ENCODE data around the gene NEURL1.

Gene NEURL1

GRCh38 chr10:103622935-103623574 is 129.6 kb downstream of the NEURL1 start:
- TF ChIP-seq SIN3A (IDR thresholded peaks at IDR 0.05; ENCODE audit: borderline replicate concordance, insufficient read depth, low read length), result no peak

GRCh38 chr10:103626178-103626577 is 132.7 kb downstream of the NEURL1 start:
- no peak for TF ChIP-seq SIN3A (IDR thresholded peaks at IDR 0.05; ENCODE audit: borderline replicate concordance, insufficient read depth, low read length)
- TF ChIP-seq POLR2AphosphoS5 (IDR thresholded peaks at IDR 0.05; ENCODE audit: low read depth, low read length), result no peak
- no peak for TF ChIP-seq FOXP2 (optimal IDR thresholded peaks at IDR 0.05; ENCODE audit: borderline replicate concordance, extremely low read depth, extremely low read length, insufficient read depth)
- no peak for TF ChIP-seq TAF1 (IDR thresholded peaks at IDR 0.05; ENCODE audit: borderline replicate concordance, insufficient read depth, low read length)
- TF ChIP-seq, protein P1, sequence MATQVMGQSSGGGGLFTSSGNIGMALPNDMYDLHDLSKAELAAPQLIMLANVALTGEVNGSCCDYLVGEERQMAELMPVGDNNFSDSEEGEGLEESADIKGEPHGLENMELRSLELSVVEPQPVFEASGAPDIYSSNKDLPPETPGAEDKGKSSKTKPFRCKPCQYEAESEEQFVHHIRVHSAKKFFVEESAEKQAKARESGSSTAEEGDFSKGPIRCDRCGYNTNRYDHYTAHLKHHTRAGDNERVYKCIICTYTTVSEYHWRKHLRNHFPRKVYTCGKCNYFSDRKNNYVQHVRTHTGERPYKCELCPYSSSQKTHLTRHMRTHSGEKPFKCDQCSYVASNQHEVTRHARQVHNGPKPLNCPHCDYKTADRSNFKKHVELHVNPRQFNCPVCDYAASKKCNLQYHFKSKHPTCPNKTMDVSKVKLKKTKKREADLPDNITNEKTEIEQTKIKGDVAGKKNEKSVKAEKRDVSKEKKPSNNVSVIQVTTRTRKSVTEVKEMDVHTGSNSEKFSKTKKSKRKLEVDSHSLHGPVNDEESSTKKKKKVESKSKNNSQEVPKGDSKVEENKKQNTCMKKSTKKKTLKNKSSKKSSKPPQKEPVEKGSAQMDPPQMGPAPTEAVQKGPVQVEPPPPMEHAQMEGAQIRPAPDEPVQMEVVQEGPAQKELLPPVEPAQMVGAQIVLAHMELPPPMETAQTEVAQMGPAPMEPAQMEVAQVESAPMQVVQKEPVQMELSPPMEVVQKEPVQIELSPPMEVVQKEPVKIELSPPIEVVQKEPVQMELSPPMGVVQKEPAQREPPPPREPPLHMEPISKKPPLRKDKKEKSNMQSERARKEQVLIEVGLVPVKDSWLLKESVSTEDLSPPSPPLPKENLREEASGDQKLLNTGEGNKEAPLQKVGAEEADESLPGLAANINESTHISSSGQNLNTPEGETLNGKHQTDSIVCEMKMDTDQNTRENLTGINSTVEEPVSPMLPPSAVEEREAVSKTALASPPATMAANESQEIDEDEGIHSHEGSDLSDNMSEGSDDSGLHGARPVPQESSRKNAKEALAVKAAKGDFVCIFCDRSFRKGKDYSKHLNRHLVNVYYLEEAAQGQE (IDR thresholded peaks at IDR 0.05; ENCODE audit: insufficient read depth in 1 of 2, low read depth in 2 of 2, low read length in 2 of 2), result no peak

DNA sequence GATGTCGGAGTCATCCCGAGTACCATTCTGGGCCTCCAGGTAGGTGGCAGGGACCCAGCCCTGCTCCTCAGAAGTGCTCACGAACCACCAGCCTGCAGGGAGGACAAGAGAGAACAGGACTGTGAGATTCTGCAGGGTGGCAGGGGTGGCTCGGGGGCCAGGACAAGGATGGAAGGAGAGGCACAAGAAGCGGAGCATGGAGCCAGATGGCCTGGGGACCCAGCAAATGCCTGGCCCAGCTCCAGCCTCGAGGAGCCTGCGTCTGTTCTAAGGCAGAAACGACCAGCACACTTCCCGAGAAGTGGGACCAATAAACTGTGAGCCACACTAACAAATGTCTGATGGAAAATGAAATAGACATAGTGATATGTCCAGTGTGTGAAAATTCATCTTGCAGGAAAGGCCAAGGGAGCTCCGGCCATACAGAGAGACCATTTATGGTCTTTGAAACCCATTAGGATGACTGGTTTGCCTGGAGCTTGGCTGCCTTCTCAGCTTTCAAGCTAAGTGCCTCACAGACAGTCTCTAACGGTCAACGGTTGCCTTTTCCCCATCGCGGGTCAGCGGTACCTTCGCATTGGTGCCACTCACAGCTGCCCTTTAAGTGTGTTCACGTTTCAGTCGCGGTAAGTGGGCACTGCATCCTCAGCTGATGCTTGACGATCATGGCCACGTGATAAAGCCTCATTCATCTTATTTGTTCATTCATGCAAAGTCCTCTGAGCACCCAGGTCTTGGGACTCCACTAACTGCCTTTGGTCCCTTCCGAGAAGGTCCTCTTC is 133.8 kb downstream of the NEURL1 start:
- TF ChIP-seq SIN3A (IDR thresholded peaks at IDR 0.05; ENCODE audit: borderline replicate concordance, insufficient read depth, low read length), result no peak

GRCh38 chr10:103627893-103628292 is 134.4 kb downstream of the NEURL1 start:
- TF ChIP-seq SIN3A (IDR thresholded peaks at IDR 0.05; ENCODE audit: borderline replicate concordance, insufficient read depth, low read length) (no peak), TAF1 (IDR thresholded peaks at IDR 0.05; ENCODE audit: borderline replicate concordance, insufficient read depth, low read length) (no peak), POLR2AphosphoS5 (IDR thresholded peaks at IDR 0.05; ENCODE audit: low read depth, low read length) (no peak), FOXP2 (optimal IDR thresholded peaks at IDR 0.05; ENCODE audit: borderline replicate concordance, extremely low read depth, extremely low read length, insufficient read depth) (no peak)
- TF ChIP-seq, protein P1 (IDR thresholded peaks at IDR 0.05; ENCODE audit: insufficient read depth in 1 of 2, low read depth in 2 of 2, low read length in 2 of 2), result no peak

GRCh38 chr10:103629581-103629980 is 136.1 kb downstream of the NEURL1 start:
- TF ChIP-seq, protein P1 (IDR thresholded peaks at IDR 0.05; ENCODE audit: insufficient read depth in 1 of 2, low read depth in 2 of 2, low read length in 2 of 2), result no peak
- TF ChIP-seq TAF1 (IDR thresholded peaks at IDR 0.05; ENCODE audit: borderline replicate concordance, insufficient read depth, low read length) (no peak), POLR2AphosphoS5 (IDR thresholded peaks at IDR 0.05; ENCODE audit: low read depth, low read length) (no peak), SIN3A (IDR thresholded peaks at IDR 0.05; ENCODE audit: borderline replicate concordance, insufficient read depth, low read length) (no peak), FOXP2 (optimal IDR thresholded peaks at IDR 0.05; ENCODE audit: borderline replicate concordance, extremely low read depth, extremely low read length, insufficient read depth) (no peak)

DNA sequence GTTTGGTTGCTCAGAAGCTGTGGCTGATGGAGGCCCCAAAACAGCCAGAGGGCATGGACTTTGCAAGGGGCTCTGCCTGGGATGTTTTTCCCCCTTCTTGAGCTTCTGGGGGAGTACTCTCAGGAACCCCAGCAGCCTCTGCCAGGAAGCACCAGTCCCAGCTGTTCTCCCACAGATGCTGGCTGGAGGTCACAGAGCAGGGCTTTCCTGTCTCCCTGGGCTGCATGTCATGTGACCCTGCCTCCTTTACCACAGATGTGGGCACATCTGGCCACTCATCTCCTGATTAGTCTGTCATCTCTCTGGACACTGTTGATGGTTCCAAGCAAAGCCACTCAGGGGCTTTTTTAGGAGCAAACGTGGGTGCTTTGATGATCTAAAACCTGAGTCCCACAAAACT is 136.7 kb downstream of the NEURL1 start:
- TF ChIP-seq FOXP2 (optimal IDR thresholded peaks at IDR 0.05; ENCODE audit: borderline replicate concordance, extremely low read depth, extremely low read length, insufficient read depth) (no peak), SIN3A (IDR thresholded peaks at IDR 0.05; ENCODE audit: borderline replicate concordance, insufficient read depth, low read length) (no peak), TAF1 (IDR thresholded peaks at IDR 0.05; ENCODE audit: borderline replicate concordance, insufficient read depth, low read length) (no peak), POLR2AphosphoS5 (IDR thresholded peaks at IDR 0.05; ENCODE audit: low read depth, low read length) (no peak)
- TF ChIP-seq, protein P1 (IDR thresholded peaks at IDR 0.05; ENCODE audit: insufficient read depth in 1 of 2, low read depth in 2 of 2, low read length in 2 of 2), result no peak
